Lower lobe of right lung (tissue), 2 donors: Measurements from ENCODE around the gene FKBP1B. TPM values are rescaled to one million over a fixed set of nuclear protein-coding genes. Genes with fewer than 3 reads are reported as not detected.
A peak's percentile ranks its signal among the peaks of the same experiment; 100 is the strongest.

Source experiments
- ATAC-seq, 2 donors: fragments of 200-7000 bp; cut with Tn5 transposase; one replicate each; pipeline ENCODE4 v1.9.1; 2020 to 2022; ENCODE audit warnings: mild to moderate bottlenecking in 2 of 2, moderate library complexity in 2 of 2
- DNase-seq: peaks from one replicate; pipeline ENCODE4 v3.0.0-alpha.2; 2020
- H3K27ac ChIP-seq: fragments of 200-600 bp; one replicate; pipeline ENCODE4 v1.8.0; 2022
- H3K27me3 ChIP-seq: fragments of 200-600 bp; one replicate; pipeline ENCODE4 v1.8.0; 2022; ENCODE audit warnings: low read depth
- H3K36me3 ChIP-seq: fragments of 200-600 bp; one replicate; pipeline ENCODE4 v1.8.0; 2022; ENCODE audit warnings: mild to moderate bottlenecking
- H3K4me1 ChIP-seq: fragments of 200-600 bp; one replicate; pipeline ENCODE4 v1.8.0; 2022
- H3K4me3 ChIP-seq: fragments of 200-600 bp; one replicate; pipeline ENCODE4 v1.8.0; 2022; ENCODE audit warnings: mild to moderate bottlenecking
- H3K9me3 ChIP-seq: fragments of 200-600 bp; one replicate; pipeline ENCODE4 v1.8.0; 2022
- intact Hi-C: fragments of 100-400 bp; cut with DNase I; formaldehyde crosslinking; loops from one replicate; pipeline ENCODE4 v1.11.0; 2022
- total RNA-seq: library from RNA; stranded (reverse); fragmentation: NEBNext Ultra II Directional; extraction: Animal tissue kit (Norgen Biotek cat#: 25700); gene quantifications from one replicate; pipeline ENCODE4 v1.2.1, GENCODE V29; 2021
- TF ChIP-seq, protein P1 (sequence below): fragments of 200-600 bp; IDR thresholded peaks from one replicate; pipeline ENCODE4 v1.8.0; 2022; ENCODE audit warnings: antibody characterized with exemption, mild to moderate bottlenecking
- donor health status: DM: no; HTN: yes; CAD: no; lungs with severe emphysema.

The FKBP1B gene
- total RNA-seq, 1 donor from 2014 or later = 16.4 TPM

DNA sequence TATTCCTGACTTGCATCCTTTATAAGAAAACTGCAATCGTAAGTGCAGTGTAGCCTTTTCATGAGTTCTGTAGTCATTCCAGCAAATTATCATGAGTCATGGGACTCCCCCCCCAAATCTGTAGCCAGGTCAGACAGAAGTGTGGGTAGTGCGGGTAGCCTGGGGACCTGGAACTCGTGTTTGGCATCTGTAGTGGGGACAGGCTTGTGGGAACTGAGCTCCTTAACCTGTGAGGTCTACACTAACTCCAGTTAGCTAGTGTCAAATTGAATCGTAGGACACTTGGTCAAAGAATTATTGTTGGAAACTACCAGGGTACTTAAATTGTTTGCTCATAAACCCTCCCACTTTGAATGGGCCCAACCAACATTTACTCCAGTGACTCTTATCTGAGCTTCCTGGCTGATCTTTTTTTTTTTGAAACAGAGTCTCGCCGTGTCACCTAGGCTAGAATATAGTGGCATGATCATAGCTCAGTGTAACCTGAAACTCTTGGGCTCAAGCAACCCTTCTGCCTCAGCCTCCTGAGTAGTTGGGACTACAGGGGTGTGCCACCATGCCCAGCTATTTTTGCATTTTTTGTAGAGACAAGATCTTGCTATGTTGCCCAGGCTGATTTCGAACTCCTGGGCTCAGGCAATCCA lies 61.2 kb downstream of the FKBP1B start:
- peaks cover 2% of the 10 kb centered on the region for H3K9me3 ChIP-seq
- H3K4me1 ChIP-seq = no peaks in the 10 kb centered on the region
- no peaks in the 10 kb centered on the region for H3K27me3 ChIP-seq
- intact Hi-C loops = no loop called here
- ATAC-seq (peak; percentile 56 to 57), DNase-seq (no peak)
- TF ChIP-seq, protein P1, sequence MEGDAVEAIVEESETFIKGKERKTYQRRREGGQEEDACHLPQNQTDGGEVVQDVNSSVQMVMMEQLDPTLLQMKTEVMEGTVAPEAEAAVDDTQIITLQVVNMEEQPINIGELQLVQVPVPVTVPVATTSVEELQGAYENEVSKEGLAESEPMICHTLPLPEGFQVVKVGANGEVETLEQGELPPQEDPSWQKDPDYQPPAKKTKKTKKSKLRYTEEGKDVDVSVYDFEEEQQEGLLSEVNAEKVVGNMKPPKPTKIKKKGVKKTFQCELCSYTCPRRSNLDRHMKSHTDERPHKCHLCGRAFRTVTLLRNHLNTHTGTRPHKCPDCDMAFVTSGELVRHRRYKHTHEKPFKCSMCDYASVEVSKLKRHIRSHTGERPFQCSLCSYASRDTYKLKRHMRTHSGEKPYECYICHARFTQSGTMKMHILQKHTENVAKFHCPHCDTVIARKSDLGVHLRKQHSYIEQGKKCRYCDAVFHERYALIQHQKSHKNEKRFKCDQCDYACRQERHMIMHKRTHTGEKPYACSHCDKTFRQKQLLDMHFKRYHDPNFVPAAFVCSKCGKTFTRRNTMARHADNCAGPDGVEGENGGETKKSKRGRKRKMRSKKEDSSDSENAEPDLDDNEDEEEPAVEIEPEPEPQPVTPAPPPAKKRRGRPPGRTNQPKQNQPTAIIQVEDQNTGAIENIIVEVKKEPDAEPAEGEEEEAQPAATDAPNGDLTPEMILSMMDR = no peak
- H3K36me3 ChIP-seq = no peaks in the 10 kb centered on the region
- no peak overlapping the region for H3K4me3 ChIP-seq
- H3K27ac ChIP-seq = no peak overlapping the region

DNA sequence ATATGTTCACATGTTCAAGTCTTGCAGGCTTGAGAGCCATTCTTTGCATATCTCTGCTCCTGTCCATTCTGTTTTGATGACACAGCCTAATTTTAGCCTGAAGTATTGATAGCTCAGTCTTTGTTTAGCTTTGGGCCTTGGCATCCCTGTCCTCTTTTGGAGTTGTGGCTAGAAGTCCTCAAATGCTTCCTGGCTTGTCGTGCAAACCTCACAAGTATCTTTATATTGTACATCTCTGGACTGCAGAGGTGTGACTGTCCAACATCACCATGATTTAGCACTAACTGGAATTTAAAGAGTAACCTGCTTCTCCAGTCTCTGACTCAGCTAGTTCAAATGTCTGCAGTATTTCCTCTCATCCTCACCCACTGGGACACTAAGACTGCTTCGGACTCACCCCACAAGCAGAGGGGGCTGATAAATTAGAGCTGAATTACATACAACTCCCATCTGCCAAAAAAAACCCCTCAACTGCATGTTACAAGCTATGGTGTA lies 61.9 kb downstream of the FKBP1B start:
- ATAC-seq = peak in 1 of 2 donors; percentile 33
- intact Hi-C loops = no loop called here

More for the DNA sequence above, 61.9 kb downstream of the FKBP1B start:
- Histone ChIP-seq H3K9me3 (peaks cover 2% of the 10 kb centered on the region), H3K4me3 (no peak overlapping the region), H3K36me3 (no peaks in the 10 kb centered on the region), H3K4me1 (no peaks in the 10 kb centered on the region), H3K27ac (no peak overlapping the region), H3K27me3 (no peaks in the 10 kb centered on the region)
- DNase-seq = no peak
- TF ChIP-seq, protein P1 = no peak

Other genes starting within 250 kb of the FKBP1B start
- 24.3 TPM for gene ATAD2B, start 122.6 kb upstream of the FKBP1B start, total RNA-seq
- 14.1 TPM for gene UBXN2A, start 109.3 kb upstream of the FKBP1B start, total RNA-seq
- gene MFSD2B, start 39.7 kb upstream of the FKBP1B start, total RNA-seq = 0.38 TPM
- 10.5 TPM for gene WDCP, start 2.4 kb upstream of the FKBP1B start, total RNA-seq
- 65.5 TPM for gene SF3B6, start 26.6 kb downstream of the FKBP1B start, total RNA-seq
- gene TP53I3, start 35.1 kb downstream of the FKBP1B start, total RNA-seq = 34.4 TPM
- gene PFN4, start 73.6 kb downstream of the FKBP1B start, total RNA-seq = 1.7 TPM
- gene FAM228B, start 73.7 kb downstream of the FKBP1B start, total RNA-seq = 25.4 TPM
- gene FAM228A, start 125.3 kb downstream of the FKBP1B start, total RNA-seq = 0.89 TPM